ENCODE measurements around the gene CYP2C8.
"Not testable (repeated sequence)": the region's sequence is repeated elsewhere in the genome, so short reads cannot be mapped to it uniquely, and the experiment has no call there.

Gene CYP2C8

GRCh38 chr10:95069286-95069685, at the start of gene CYP2C8:
CYP2C8 (minus strand) TSS chr10:95069497; CDS start chr10:95069402, 95 bp downstream.
- no peak for DNase-seq (ENCODE audit: low read depth)

DNA sequence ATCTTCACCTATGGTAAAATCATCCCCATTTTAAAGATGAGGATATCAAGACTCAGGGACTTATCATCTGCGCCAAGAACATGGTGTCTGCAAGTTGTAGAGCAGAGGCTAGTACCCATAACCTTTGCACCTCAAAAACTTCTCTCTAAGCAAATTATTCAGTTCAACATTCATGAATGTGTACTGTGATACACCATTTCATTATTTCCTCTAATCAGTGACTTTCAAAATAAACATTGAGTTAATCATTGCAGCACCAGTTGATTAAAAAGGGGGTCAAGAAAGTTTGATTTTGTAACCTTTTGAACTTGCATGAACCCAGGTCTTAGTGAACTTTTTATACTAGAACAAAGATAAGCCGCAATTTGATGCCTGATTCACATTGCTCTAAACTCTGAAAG, 47.6 kb upstream of the CYP2C8 start:
- no peak for DNase-seq (ENCODE audit: low read depth)

DNA sequence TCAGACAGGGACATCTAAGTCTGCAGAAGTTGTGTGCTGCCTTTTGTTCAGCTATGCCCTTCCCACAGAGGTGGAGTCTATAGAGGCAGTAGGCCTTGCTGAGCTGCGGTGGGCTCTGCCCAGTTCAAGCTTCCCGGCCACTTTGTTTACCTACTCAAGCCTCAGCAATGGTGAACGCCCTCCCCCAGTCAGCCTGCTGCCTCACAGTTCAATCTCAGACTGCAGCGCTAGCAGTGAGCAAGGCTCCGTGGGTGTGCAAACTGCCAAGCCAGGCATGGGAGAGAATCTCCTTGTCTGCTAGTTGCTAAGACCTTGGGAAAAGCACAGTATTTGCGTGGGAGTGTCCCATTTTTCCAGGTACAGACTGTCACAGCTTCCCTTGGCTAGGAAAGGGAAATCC, 41.5 kb upstream of the CYP2C8 start:
- not testable (repeated sequence) for DNase-seq (ENCODE audit: low read depth)

GRCh38 chr10:95097805-95098204, 28.5 kb upstream of the CYP2C8 start:
- no peak for DNase-seq (ENCODE audit: low read depth)

DNA sequence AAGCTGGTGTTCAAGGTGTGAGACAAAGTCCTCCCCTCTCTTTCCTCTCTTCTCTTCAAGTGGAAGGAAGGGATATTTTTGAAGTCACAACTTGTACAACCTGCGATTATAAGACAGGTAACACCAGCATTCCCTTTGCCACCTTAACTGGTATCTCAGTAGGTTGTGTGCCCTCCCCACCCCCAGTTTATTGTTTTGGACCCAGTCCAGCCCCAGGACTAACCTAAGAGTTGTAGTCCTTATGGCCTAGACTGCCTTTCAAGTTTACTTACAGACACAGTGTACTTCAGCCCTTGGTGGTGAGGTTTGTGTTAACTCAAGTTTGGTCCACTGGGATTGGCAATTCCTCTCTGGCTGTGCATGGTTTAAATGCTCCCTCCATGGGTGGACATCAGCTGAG, 26.8 kb upstream of the CYP2C8 start:
- DNase-seq (ENCODE audit: low read depth), result no peak

GRCh38 chr10:95079626-95080025, 10.3 kb upstream of the CYP2C8 start:
- not testable (repeated sequence) for DNase-seq (ENCODE audit: low read depth)

DNA sequence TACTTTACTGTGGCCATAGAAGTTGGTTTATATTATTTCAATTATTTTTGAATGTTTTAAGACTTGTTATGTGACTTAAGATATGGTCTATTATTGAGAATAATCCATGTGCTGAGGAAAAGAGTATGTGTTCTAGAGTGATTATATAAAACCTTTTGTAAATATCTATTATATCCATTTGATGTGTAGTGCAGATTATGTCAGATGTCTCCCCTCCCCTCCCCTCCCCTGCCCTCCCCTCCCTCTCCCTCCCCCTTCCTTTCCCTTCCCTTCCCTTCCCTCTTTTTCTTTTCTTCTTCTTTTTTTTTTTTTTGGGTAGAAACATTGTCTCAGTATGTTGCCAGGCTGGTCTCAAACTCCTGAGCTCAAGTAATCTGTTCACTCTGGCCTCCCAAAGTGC, 8.3 kb upstream of the CYP2C8 start:
- DNase-seq (ENCODE audit: low read depth), result no peak

DNA sequence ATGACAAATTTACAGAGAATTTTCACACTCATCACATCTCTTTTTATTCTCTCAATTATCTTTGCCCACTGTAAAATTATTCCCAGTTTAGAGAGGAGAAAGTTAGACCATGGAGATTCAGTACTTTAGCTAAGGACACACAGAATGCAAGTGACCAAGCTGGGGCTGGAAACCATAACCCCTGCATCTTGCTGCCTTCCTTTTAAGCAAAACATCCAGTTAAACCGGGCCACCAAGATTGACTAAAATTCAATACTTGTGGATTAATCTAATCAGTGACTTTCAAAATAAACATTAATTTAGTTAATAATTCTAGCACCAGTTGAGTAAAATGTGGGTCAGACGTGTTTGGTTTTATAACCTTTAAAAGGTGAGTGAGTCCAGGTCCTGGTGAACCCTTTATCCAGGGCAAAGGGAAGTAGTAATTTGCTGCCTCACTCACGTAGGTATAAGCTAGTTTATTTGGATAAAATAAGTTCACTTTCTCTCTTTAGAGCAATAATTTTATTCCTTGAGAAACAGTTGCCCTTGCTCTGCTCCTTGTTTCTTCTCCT, 1.9 kb upstream of the CYP2C8 start:
- no peak for DNase-seq (ENCODE audit: low read depth)

DNA sequence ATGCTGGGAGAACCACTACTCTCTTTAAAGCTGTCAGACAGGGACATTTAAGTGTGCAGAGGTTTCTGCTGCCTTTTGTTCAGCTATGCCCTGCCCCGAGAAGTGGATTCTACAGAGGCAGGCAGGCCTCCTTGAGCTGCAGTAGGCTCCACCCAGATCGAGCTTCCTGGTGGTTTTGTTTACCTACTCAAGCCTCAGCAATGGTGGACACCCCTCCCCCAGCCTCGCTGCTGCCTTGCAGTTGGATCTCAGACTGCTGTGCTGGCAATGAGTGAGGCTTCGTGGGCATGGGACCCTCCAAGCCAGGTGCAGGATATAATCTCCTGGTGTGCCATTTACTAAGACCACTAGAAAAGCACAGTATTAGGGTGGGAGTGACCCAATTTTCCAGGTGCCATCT, 5.2 kb downstream of the CYP2C8 start:
- not testable (repeated sequence) for DNase-seq (ENCODE audit: low read depth)

DNA sequence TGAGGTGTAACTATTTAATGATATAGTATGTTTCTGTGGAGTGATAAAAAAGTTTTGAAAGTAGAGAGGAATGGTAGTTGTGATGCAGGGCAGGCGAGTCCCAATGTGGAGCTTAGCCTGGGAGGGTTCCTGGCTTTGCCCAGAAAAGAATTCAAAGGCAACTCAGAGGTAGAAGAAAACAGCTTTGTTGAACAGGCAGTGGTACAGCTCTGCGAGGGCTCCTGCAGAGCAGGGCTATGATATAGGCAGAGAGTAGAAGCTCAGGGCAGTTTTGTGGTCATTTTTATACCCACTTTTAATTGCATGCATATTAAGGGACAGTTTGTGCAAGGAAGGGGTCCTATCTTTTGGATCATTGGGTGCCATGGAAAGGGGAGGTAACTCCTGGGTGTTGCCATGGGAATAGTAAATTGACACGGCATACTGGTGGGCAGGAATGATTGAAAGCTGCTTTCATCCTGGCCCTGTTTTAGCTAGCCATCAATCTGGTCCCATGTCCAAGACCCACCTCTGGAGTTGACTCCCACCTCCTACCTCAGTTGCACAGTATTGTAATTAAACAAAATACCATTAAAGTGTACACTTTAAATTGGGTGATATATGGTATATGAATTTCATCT, 12.4 kb downstream of the CYP2C8 start:
- DNase-seq (ENCODE audit: low read depth), result no peak

DNA sequence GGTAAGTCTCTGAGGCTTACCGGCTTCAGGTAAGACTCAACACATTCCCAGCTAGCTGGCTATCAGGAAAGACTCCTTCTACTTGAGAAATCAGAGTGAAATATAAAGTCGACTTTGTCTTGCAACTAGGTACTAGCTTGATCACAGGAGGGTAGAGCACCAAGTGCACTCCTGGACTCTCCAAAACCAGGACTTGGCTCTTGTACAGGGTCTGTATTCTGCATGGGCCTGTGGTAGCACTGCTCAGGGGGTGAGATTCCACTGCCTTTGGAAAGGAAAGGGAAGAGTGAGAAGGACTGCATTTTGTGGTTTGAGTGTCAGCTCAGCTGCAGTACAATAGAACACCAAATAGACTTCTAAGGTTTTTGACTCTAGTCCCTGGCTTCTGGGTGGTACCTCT, 19.4 kb downstream of the CYP2C8 start:
- DNase-seq (ENCODE audit: low read depth), result no peak

DNA sequence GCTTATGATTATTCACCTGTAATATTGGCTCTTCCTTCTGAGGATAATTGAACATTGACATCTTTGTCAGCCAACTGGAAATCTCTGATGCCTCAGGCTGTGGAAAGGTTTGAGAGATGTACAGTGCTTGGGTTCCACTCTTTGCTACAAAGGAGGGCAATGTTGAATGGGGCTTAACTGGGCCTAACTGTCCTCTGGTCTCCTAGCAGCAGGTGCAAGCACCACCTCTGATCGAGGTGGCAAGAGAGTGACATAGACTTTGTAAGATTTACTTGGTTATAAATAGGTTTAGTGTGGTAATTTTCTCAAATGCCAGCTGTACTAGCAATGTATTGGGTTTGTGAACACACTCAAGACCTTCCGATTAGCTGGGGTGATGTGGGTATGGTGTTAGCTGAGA, 21.1 kb downstream of the CYP2C8 start:
- no peak for DNase-seq (ENCODE audit: low read depth)

- DNase-seq (ENCODE audit: low read depth), result no peak
Measured at GRCh38 chr10:95039281-95039680, 30.0 kb downstream of the CYP2C8 start.

GRCh38 chr10:95035332-95036295, 33.7 kb downstream of the CYP2C8 start:
- no peak for DNase-seq (ENCODE audit: low read depth)

DNA sequence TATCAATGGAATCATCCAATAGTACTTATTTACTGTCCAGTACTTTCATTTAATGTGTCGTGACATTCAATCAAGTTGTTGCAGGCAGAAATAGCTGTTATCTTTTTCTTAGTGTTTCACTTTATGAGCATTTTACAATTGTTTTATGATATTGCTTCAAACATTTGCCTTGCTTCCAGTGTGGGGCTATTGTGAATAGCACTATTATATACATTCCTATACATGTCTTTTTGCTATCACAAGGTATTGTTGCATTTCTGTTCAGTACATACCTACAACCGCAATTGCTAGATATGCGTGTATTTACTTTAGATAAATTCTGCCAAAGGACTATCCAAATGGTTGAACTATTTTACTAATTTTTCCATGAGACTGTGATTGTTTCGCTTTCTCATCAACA, 34.9 kb downstream of the CYP2C8 start:
- no peak for DNase-seq (ENCODE audit: low read depth)

DNA sequence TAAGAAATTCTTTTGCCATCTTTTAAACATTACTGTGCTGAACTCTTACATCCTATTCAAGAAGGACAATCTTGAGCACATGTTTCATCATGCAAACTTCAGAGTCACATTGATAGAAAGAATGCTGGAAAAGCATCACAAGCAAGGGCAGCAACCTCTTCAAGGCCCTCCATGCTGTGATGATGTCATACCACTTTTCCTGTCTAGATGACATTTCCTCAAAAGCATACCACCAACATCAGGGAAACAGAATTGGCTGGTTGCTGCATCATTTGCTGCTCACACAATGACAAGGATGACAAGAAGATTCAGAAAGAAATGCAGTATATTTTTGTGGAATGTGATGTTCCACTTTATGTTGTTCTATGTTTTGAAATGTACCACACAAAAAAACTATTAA, 37.6 kb downstream of the CYP2C8 start:
- DNase-seq (ENCODE audit: low read depth), result no peak

GRCh38 chr10:95026461-95026860, 42.8 kb downstream of the CYP2C8 start:
- DNase-seq (ENCODE audit: low read depth), result no peak

DNA sequence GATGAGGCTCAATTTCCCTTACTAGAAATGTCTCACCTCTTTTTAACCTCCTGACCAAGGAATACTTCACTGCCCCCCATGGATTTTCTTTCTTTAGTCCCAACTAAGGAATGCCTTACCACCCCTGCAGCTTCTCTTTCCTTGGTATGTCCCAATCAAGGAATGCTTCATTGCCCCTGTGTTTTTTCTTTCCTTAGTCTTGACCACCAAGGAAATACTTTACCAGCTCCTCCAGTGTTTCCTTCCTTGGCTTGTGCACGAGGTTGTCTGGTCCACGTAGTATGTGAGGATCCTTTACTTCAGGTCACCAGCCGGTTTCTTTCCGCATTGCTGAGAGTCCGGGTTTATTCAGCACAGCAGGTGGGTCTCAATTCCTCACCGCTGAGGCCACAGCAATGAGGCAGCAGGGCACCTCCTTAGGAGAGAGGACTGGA, 71.5 kb downstream of the CYP2C8 start:
- no peak for DNase-seq (ENCODE audit: low read depth)

DNA sequence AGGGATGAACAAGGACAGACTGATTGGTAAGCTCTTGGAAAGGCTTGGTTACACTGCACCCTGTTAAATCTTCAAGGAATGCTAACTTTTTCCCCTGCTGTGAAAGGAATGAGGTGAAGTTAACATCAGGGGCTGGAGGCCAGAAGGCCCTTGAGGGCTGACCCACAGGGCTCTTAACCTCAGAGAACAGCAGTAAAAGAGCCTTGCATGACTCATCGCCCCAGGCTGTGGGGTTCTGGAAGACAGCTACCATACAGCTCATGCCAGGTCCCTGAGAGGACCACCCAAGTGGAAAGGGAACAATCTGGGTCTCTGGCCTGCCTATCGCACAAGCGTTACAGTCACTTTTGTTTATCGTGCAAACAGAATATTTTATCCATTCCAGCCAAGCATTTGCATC, 76.5 kb downstream of the CYP2C8 start:
- no peak for DNase-seq (ENCODE audit: low read depth)

GRCh38 chr10:94991243-94991888, 77.9 kb downstream of the CYP2C8 start:
- DNase-seq (ENCODE audit: low read depth), result no peak

DNA sequence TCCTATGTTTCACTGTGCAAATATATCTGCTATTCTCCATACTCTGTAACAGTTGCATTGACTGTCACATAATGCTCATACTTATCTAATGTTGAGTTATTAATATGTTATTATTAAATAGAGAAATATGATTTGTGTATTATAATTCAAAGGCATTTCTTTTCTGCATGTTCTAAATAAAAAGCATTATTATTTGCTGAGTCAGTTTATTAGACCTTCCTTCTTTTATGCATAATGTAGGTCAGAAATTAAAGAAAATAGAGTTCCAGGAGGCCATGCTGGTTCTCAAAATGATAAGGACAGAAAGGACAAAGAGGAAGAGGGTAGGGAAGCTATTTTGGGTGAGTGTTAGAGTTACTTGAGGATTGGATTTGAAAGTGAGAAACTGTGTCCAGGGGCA, 80.1 kb downstream of the CYP2C8 start:
- no peak for DNase-seq (ENCODE audit: low read depth)

All from activated T-helper 9 cell treated with anti-CD3 and anti-CD28 coated beads, Interleukin-2, amount 50 U/mL, for 16 hours (primary cell).